HG02759 (cell line): ENCODE results near the gene COL4A1.

ENCODE experiments used
- ATAC-seq: cut with Tn5 transposase; IDR thresholded peaks from one replicate; pipeline ENCODE4 v1.9.1; 2021; ENCODE audit warnings: mild to moderate bottlenecking, moderate library complexity; ENCODE audit not compliant: unreplicated experiment

The COL4A1 gene

GRCh38 chr13:110151462-110151861 is 155.5 kb downstream of the COL4A1 start:
- ATAC-seq = no peak

GRCh38 chr13:110150384-110151101 is 156.4 kb downstream of the COL4A1 start:
- no peak for ATAC-seq

GRCh38 chr13:110149036-110149435 is 157.9 kb downstream of the COL4A1 start:
- ATAC-seq = no peak

- ATAC-seq = no peak
Measured at GRCh38 chr13:110140099-110140498, 166.9 kb downstream of the COL4A1 start.

GRCh38 chr13:110138700-110139036 is 168.3 kb downstream of the COL4A1 start:
- peak; percentile 2 for ATAC-seq

- peak; percentile 78 for ATAC-seq
Measured at GRCh38 chr13:110138010-110138699, 168.8 kb downstream of the COL4A1 start.

GRCh38 chr13:110137680-110138009 is 169.3 kb downstream of the COL4A1 start:
- ATAC-seq = peak; percentile 82

- ATAC-seq = no peak
Measured at GRCh38 chr13:110136660-110137585, 170.0 kb downstream of the COL4A1 start.

GRCh38 chr13:110135977-110136597 is 170.9 kb downstream of the COL4A1 start:
- no peak for ATAC-seq

GRCh38 chr13:110134801-110135200 is 172.2 kb downstream of the COL4A1 start:
- no peak for ATAC-seq

GRCh38 chr13:110133425-110134235 is 173.3 kb downstream of the COL4A1 start:
- no peak for ATAC-seq

- no peak for ATAC-seq
Measured at GRCh38 chr13:110132225-110132982, 174.6 kb downstream of the COL4A1 start.

- no peak for ATAC-seq
Measured at GRCh38 chr13:110131424-110131823, 175.5 kb downstream of the COL4A1 start.

- no peak for ATAC-seq
Measured at GRCh38 chr13:110130431-110130830, 176.5 kb downstream of the COL4A1 start.

GRCh38 chr13:110129539-110130186 is 177.3 kb downstream of the COL4A1 start:
- ATAC-seq = no peak

- ATAC-seq = no peak
Measured at GRCh38 chr13:110129076-110129475, 177.9 kb downstream of the COL4A1 start.

- ATAC-seq = no peak
Measured at GRCh38 chr13:110128546-110128945, 178.4 kb downstream of the COL4A1 start.

GRCh38 chr13:110127986-110128511 is 178.9 kb downstream of the COL4A1 start:
- ATAC-seq = no peak
